Colonic mucosa (tissue), 4 donors: ENCODE results near the gene PRKCA. TPM values are rescaled to one million over a fixed set of nuclear protein-coding genes. Genes with fewer than 3 reads are reported as not detected.

Experiments used
- DNase-seq: peaks from one replicate; pipeline ENCODE4 v3.0.0-alpha.2; 2020
- H3K27ac ChIP-seq: fragments of 200-600 bp; one replicate; pipeline ENCODE4 v1.8.0; 2021
- H3K27me3 ChIP-seq: fragments of 200-600 bp; one replicate; pipeline ENCODE4 v1.8.0; 2021
- H3K36me3 ChIP-seq: fragments of 200-600 bp; one replicate; pipeline ENCODE4 v1.8.0; 2021
- H3K4me1 ChIP-seq: fragments of 200-600 bp; one replicate; pipeline ENCODE4 v1.8.0; 2021; ENCODE audit warnings: mild to moderate bottlenecking
- H3K4me3 ChIP-seq: fragments of 200-600 bp; one replicate; pipeline ENCODE4 v1.8.0; 2021
- H3K9ac ChIP-seq, 2 donors: one replicate each; pipeline ENCODE4 v1.7.0; 2013; ENCODE audit warnings: control low read depth in 2 of 2, low read depth in 2 of 2, low read length in 2 of 2
- H3K9me3 ChIP-seq: fragments of 200-600 bp; one replicate; pipeline ENCODE4 v1.8.0; 2021
- intact Hi-C: fragments of 100-400 bp; cut with DNase I; formaldehyde crosslinking; loops from one replicate; pipeline ENCODE4 v1.14.1; 2022
- total RNA-seq, 2 donors: library from RNA; stranded (reverse); fragmentation: NEBNext Ultra II Directional in 1 of 2; extraction: Animal tissue kit (Norgen Biotek cat#: 25700) in 1 of 2; gene quantifications; one replicate each; pipeline ENCODE4 v1.2.1, GENCODE V29; 2021
- TF ChIP-seq, protein P1 (sequence below): fragments of 200-600 bp; IDR thresholded peaks from one replicate; pipeline ENCODE4 v1.8.0; 2022; ENCODE audit warnings: antibody characterized with exemption, mild to moderate bottlenecking
- donor health status: healthy.
- donor health status: DM: no; HTN: no; CAD: no.
- donor health status: DM: no; HTN: no; CAD: no.

The PRKCA gene
- total RNA-seq, 2 donors from 2014 or later: 40.0 to 41.8 TPM

DNA sequence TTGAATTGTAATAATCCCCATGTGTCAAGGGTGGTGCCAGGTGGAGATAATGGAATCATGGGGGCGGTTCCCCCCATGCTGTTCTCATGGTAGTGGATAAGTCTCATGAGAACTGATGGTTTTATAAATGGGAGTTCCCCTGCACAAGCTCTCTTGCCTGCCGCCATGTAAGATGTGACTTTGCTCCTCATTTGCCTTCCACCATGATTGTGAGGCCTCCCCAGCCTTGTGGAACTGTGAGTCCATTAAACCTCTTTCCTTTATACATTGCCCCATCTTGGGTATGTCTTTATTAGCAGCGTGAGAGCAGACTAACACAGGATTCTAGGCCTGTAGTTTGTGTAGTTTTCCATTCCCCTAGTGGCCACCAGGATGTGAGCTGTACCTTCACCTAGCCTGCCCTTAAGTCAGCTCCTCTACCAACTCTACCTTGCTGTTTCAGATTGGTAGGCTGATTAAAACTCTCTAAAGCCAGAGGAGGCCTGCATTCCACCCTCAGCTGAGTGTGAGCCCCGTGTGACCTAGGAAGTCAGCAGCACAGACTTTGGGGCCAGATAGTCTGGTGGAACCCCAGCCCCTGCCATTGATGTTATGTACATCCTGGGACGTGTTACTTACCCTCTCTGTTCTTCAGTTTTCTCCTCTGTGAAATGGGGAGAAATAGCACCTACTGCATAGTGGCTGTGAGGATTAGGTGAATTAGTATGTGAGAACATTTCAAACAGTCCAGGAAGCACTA lies 280.1 kb downstream of the PRKCA start:
- no peak overlapping the region for H3K4me3 ChIP-seq
- intact Hi-C loops: no loop called here
- no peak for DNase-seq
- no peaks in the 10 kb centered on the region for H3K4me1 ChIP-seq
- no peaks in the 10 kb centered on the region for H3K9me3 ChIP-seq
- H3K27ac ChIP-seq: no peak overlapping the region
- TF ChIP-seq, protein P1, sequence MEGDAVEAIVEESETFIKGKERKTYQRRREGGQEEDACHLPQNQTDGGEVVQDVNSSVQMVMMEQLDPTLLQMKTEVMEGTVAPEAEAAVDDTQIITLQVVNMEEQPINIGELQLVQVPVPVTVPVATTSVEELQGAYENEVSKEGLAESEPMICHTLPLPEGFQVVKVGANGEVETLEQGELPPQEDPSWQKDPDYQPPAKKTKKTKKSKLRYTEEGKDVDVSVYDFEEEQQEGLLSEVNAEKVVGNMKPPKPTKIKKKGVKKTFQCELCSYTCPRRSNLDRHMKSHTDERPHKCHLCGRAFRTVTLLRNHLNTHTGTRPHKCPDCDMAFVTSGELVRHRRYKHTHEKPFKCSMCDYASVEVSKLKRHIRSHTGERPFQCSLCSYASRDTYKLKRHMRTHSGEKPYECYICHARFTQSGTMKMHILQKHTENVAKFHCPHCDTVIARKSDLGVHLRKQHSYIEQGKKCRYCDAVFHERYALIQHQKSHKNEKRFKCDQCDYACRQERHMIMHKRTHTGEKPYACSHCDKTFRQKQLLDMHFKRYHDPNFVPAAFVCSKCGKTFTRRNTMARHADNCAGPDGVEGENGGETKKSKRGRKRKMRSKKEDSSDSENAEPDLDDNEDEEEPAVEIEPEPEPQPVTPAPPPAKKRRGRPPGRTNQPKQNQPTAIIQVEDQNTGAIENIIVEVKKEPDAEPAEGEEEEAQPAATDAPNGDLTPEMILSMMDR: no peak
- H3K27me3 ChIP-seq: no peaks in the 10 kb centered on the region
- H3K36me3 ChIP-seq: no peaks in the 10 kb centered on the region
- no peak overlapping the region for H3K9ac ChIP-seq

DNA sequence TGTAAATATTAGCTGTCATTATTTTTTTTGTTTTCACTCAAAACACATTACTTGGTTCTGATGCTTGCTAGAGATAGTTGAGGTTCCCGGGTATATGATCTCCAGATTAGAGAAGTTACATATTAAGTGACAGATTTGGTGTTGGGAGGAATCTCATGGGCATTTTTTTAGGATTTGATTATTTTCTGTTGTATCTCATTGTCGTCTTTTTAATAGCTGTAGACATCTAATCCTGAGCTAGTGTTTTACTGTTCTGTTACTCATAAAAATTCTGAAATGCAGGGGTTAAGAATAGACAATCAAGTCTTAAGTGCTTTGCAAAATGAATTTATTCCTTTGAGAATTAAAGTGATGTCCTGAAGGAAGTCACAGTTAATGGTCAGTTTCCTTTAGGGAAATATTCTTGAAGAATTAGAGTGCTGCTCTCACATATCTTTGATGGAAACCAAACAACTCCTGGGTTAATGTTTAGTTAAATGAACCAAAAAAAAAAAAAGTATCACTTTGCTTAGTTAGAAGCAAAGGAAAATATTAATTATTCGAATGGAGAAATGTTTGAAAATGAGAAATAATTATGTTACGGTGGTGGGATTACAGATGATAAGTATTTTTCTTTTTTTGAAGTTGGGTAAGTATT lies 280.8 kb downstream of the PRKCA start:
- Histone ChIP-seq H3K4me1 (no peaks in the 10 kb centered on the region), H3K9ac (no peak overlapping the region), H3K27ac (no peak overlapping the region), H3K4me3 (no peak overlapping the region), H3K36me3 (no peaks in the 10 kb centered on the region), H3K9me3 (no peaks in the 10 kb centered on the region), H3K27me3 (no peaks in the 10 kb centered on the region)
- no peak for DNase-seq
- TF ChIP-seq, protein P1: no peak
- intact Hi-C loops: no loop called here

DNA sequence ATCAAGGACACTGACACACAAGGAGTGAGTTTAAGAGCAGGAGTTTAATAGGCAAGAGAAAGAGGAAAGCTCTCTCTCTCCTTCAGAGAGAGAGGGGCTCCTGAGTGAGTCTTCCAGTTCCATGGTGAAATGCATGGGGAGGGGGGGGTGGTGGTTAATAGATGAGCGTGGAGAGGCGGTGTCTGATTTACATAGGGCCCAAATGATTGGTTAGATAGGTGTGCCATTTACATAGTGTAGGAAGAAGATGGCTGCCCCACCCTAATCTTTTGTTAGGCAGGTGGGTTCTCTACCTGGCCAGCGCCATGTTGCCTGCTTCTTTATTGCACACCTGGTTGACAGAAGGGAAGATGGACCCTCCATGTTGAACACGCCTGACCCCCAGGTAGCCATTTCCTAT lies 282.5 kb downstream of the PRKCA start:
- Histone ChIP-seq H3K27me3 (no peaks in the 10 kb centered on the region), H3K4me1 (no peaks in the 10 kb centered on the region), H3K27ac (no peak overlapping the region), H3K36me3 (no peaks in the 10 kb centered on the region), H3K4me3 (no peak overlapping the region), H3K9ac (no peak overlapping the region), H3K9me3 (no peaks in the 10 kb centered on the region)
- no peak for DNase-seq
- TF ChIP-seq, protein P1: no peak
- intact Hi-C loops: no loop called here

DNA sequence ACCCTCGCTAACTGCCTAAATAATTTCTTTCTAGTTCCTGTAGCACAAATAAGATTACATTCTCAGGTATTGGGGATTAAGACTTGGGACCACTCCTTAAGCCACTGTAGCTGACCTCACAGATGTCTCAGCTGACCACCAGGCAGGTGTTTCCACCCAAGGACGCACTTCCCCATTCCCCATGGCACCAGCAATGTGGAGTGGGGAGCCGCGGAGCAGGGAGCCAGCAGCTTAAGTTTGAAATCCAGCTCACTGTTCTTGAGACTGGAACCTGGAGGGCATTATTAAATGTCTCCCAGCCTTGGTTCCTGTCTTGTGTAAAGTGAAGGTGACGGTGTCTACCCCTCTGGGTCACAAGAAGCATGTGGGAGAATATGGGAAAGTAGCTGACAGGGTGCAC lies 283.1 kb downstream of the PRKCA start:
- intact Hi-C loops: no loop called here
- no peak overlapping the region for H3K9ac ChIP-seq

DNA sequence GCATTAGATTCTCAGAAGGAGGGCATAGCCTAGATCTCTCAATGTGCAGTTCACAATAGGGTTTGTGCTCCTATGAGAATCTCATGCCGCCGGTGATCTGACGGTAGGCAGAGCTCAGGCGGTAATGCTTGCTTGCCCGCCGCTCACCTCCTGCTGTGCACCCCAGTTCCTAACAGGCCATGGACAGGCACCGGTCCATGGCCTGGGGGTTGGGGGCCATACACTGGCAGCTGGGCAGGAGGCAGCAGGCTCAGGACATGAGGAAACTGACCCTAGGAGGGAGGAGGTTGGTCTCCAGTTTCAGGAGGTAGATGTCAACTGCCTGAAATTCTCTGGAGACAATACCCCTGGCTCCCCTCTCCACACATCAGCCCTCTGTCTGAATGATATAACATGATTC lies 287.5 kb downstream of the PRKCA start:
- Histone ChIP-seq H3K36me3 (no peaks in the 10 kb centered on the region), H3K4me1 (no peaks in the 10 kb centered on the region), H3K9ac (no peak overlapping the region), H3K27ac (no peak overlapping the region), H3K9me3 (no peaks in the 10 kb centered on the region), H3K4me3 (no peak overlapping the region), H3K27me3 (no peaks in the 10 kb centered on the region)
- no peak for DNase-seq
- intact Hi-C loops: no loop called here
- TF ChIP-seq, protein P1: no peak

More for the DNA sequence above, 283.1 kb downstream of the PRKCA start:
- Histone ChIP-seq H3K36me3 (no peaks in the 10 kb centered on the region), H3K4me3 (no peak overlapping the region), H3K9me3 (no peaks in the 10 kb centered on the region), H3K4me1 (no peaks in the 10 kb centered on the region), H3K27ac (no peak overlapping the region), H3K27me3 (no peaks in the 10 kb centered on the region)
- no peak for DNase-seq
- TF ChIP-seq, protein P1: no peak
